ENCODE data around the gene SH3BGRL3.

GRCh38 chr1:26278303-26278702 is 1.6 kb upstream of the SH3BGRL3 start:
- TF ChIP-seq, protein P1, sequence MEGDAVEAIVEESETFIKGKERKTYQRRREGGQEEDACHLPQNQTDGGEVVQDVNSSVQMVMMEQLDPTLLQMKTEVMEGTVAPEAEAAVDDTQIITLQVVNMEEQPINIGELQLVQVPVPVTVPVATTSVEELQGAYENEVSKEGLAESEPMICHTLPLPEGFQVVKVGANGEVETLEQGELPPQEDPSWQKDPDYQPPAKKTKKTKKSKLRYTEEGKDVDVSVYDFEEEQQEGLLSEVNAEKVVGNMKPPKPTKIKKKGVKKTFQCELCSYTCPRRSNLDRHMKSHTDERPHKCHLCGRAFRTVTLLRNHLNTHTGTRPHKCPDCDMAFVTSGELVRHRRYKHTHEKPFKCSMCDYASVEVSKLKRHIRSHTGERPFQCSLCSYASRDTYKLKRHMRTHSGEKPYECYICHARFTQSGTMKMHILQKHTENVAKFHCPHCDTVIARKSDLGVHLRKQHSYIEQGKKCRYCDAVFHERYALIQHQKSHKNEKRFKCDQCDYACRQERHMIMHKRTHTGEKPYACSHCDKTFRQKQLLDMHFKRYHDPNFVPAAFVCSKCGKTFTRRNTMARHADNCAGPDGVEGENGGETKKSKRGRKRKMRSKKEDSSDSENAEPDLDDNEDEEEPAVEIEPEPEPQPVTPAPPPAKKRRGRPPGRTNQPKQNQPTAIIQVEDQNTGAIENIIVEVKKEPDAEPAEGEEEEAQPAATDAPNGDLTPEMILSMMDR (IDR thresholded peaks at IDR 0.05; ENCODE audit: insufficient read depth, low read depth, low read length), result no peak
- no peak for TF ChIP-seq EZH2 (IDR thresholded peaks at IDR 0.05; ENCODE audit: insufficient read depth, low read length)

Measured in astrocyte (in vitro differentiated cells and primary cell).